ENCODE results near the gene OGDHL.
"Not testable (repeated sequence)": the region's sequence is repeated elsewhere in the genome, so short reads cannot be mapped to it uniquely, and the experiment has no call there.

OGDHL gene

GRCh38 chr10:49761789-49762565 is at the start of gene OGDHL:
TSS of gene OGDHL (minus strand) at chr10:49762323. CDS start at chr10:49758592, 3,731 bp downstream.
- DNase-seq (ENCODE audit: low read depth, low spot score) = peak; percentile 69

- DNase-seq (ENCODE audit: low read depth, low spot score) = no peak
Observed at GRCh38 chr10:49803988-49804387, 41.9 kb upstream of the OGDHL start.

- no peak for DNase-seq (ENCODE audit: low read depth, low spot score)
Observed at GRCh38 chr10:49798275-49798674, 36.2 kb upstream of the OGDHL start.

GRCh38 chr10:49791100-49791499 is 29.0 kb upstream of the OGDHL start:
- DNase-seq (ENCODE audit: low read depth, low spot score) = no peak

GRCh38 chr10:49784681-49785080 is 22.6 kb upstream of the OGDHL start:
- DNase-seq (ENCODE audit: low read depth, low spot score) = no peak

GRCh38 chr10:49783645-49784044 is 21.5 kb upstream of the OGDHL start:
- peak; percentile 14 for DNase-seq (ENCODE audit: low read depth, low spot score)

GRCh38 chr10:49781247-49781646 is 19.1 kb upstream of the OGDHL start:
- DNase-seq (ENCODE audit: low read depth, low spot score) = no peak

GRCh38 chr10:49778197-49778596 is 16.1 kb upstream of the OGDHL start:
- no peak for DNase-seq (ENCODE audit: low read depth, low spot score)

- DNase-seq (ENCODE audit: low read depth, low spot score) = no peak
Observed at GRCh38 chr10:49776851-49777250, 14.7 kb upstream of the OGDHL start.

- DNase-seq (ENCODE audit: low read depth, low spot score) = no peak
Observed at GRCh38 chr10:49775014-49775413, 12.9 kb upstream of the OGDHL start.

- not testable (repeated sequence) for DNase-seq (ENCODE audit: low read depth, low spot score)
Observed at GRCh38 chr10:49772944-49773343, 10.8 kb upstream of the OGDHL start.

- DNase-seq (ENCODE audit: low read depth, low spot score) = not testable (repeated sequence)
Observed at GRCh38 chr10:49771046-49771445, 8.9 kb upstream of the OGDHL start.

- no peak for DNase-seq (ENCODE audit: low read depth, low spot score)
Observed at GRCh38 chr10:49769692-49770091, 7.6 kb upstream of the OGDHL start.

GRCh38 chr10:49768731-49769130 is 6.6 kb upstream of the OGDHL start:
- no peak for DNase-seq (ENCODE audit: low read depth, low spot score)

- peak; percentile 48 for DNase-seq (ENCODE audit: low read depth, low spot score)
Observed at GRCh38 chr10:49768329-49768728, 6.2 kb upstream of the OGDHL start.

GRCh38 chr10:49767752-49768151 is 5.6 kb upstream of the OGDHL start:
- DNase-seq (ENCODE audit: low read depth, low spot score) = peak; percentile 21

GRCh38 chr10:49766484-49766883 is 4.4 kb upstream of the OGDHL start:
- DNase-seq (ENCODE audit: low read depth, low spot score) = no peak

GRCh38 chr10:49762566-49762877 is 399 bp upstream of the OGDHL start:
- DNase-seq (ENCODE audit: low read depth, low spot score) = no peak

GRCh38 chr10:49761201-49761788 is 828 bp downstream of the OGDHL start:
- DNase-seq (ENCODE audit: low read depth, low spot score) = no peak

- DNase-seq (ENCODE audit: low read depth, low spot score) = no peak
Observed at GRCh38 chr10:49760789-49761188, 1.3 kb downstream of the OGDHL start.

- no peak for DNase-seq (ENCODE audit: low read depth, low spot score)
Observed at GRCh38 chr10:49759787-49760551, 2.2 kb downstream of the OGDHL start.

- DNase-seq (ENCODE audit: low read depth, low spot score) = no peak
Observed at GRCh38 chr10:49758249-49758930, 3.7 kb downstream of the OGDHL start.

All from ELF-1 (cell line).